Adrenal gland (tissue), 5 donors: Measurements from ENCODE around the gene ALG13.

ENCODE experiments used
- POLR2A ChIP-seq, 2 donors: fragments of 450-650 bp; IDR thresholded peaks; one replicate each; pipeline ENCODE4 v1.6.1; 2017; ENCODE audit warnings: antibody characterized with exemption in 2 of 2, mild to moderate bottlenecking in 2 of 2, moderate library complexity in 1 of 2
- TF ChIP-seq, protein P1 (sequence below), 6 experiments: fragments of 450-650 bp in 4 of 6; fragments of 200-600 bp in 2 of 6; sonication (generic) in 1 of 6; IDR thresholded peaks; 1 replicate in 5 of 6; 2 replicates in 1 of 6; pipeline versions ENCODE4 v1.5.1 to v1.8.0; 2016 to 2021; ENCODE audit warnings: antibody characterized with exemption in 6 of 6, mild to moderate bottlenecking in 2 of 6, moderate library complexity in 1 of 6
- donor health status: DM: no; HTN: no; CAD: no.

DNA sequence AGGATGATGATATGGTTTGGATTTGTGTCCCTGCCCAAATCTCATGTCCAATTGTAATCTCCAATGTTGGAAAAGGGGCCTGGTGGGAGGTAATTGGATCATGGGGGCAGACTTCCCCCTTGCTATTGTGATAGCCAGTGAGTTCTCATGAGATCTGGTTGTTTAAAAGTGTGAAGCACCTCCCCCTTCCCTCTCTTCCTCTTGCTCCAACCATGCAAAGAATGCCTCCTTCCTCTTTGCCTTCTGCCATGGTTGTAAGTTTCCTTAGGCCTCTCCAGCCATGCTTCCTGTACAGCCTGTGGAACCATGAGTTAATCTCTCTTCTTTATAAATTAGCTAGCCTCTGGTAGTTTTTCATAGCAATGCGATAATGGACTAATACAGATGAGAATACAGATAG, 19.7 kb upstream of the ALG13 start:
- TF ChIP-seq, protein P1, sequence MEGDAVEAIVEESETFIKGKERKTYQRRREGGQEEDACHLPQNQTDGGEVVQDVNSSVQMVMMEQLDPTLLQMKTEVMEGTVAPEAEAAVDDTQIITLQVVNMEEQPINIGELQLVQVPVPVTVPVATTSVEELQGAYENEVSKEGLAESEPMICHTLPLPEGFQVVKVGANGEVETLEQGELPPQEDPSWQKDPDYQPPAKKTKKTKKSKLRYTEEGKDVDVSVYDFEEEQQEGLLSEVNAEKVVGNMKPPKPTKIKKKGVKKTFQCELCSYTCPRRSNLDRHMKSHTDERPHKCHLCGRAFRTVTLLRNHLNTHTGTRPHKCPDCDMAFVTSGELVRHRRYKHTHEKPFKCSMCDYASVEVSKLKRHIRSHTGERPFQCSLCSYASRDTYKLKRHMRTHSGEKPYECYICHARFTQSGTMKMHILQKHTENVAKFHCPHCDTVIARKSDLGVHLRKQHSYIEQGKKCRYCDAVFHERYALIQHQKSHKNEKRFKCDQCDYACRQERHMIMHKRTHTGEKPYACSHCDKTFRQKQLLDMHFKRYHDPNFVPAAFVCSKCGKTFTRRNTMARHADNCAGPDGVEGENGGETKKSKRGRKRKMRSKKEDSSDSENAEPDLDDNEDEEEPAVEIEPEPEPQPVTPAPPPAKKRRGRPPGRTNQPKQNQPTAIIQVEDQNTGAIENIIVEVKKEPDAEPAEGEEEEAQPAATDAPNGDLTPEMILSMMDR (IDR thresholded peaks at IDR 0.05) = no peak
- TF ChIP-seq POLR2A (IDR thresholded peaks at IDR 0.05) = no peak
